Measurements from ENCODE around the gene MRPL54. TPM values are rescaled to one million over a fixed set of nuclear protein-coding genes. Genes with fewer than 3 reads are reported as not detected.

The MRPL54 gene
- polyA plus RNA-seq, 1 donor (not counting 4 experiments of a cell fraction or from before 2014, with no cell fraction given) = 27.0 TPM

DNA sequence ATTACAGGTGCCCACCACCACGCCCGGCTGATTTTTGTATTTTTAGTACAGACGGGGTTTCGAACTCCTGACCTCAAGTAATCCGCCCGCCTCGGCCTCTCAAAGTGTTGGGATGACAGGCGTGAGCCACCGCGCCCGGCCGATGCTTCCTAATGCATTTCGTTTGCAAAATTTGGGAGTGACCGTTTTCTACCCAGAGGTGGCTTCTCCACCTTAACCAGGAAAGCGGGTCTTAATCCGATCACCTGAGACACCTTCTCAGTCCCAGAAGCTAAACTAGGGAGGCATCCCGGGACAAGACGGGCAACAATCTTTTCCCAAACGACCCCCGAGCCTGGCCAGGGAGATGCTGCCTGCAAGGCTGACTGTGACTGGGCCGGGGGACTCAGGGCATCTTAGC, 38.5 kb downstream of the MRPL54 start:
- peaks cover 2% of the 10 kb centered on the region for H3K4me1 ChIP-seq (ENCODE audit: control insufficient read depth, extremely low read depth, insufficient read depth, low read length)

DNA sequence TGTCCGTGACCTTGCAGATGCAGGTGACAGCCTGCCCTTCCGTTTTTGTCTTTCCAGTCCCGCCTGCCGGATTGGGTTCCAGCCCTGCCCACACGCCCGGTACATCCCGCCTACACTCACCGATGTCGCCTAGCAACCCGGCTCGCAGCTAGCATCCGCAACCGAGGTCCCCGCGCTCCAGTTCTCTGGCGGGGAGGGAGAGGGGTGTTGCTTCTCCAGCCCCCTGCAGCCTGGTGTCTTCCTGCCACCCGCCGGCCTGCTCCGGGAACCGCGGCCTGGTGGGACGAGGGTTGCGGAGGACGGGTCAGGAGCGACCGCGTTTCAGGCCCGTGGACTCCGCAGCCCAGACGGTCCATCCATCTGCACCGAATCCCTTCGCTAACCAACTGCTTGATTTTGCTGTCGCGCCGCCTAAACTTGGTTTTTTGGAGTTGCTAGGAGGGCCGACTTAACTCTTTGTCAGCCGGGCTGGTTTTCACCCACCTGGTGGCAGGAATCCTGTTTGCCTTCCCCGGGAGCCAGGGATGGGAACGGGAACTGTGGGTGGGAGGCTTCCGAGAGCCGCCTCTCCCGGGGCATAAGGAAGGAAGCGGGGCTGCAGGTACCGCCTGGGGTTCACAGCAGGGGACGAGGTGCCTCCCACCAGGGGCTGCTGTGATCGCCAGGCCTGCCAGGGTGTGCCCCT, 39.1 kb downstream of the MRPL54 start:
- no peak overlapping the region for H3K27ac ChIP-seq (ENCODE audit: control insufficient read depth, insufficient read depth, low read length)
- H4K20me1 ChIP-seq (ENCODE audit: control insufficient read depth, extremely low read depth, insufficient read depth, low read length) = no peaks in the 10 kb centered on the region
- dilution Hi-C loops (cut with MboI; ENCODE audit: extremely low pct_ligation_motif_present, low sequenced_read_pairs) = no loop called here
- FAIRE-seq (no peak), DNase-seq (ENCODE audit: low read depth, low spot score) (no peak)
- peaks cover 2% of the 10 kb centered on the region for H3K4me1 ChIP-seq (ENCODE audit: control insufficient read depth, extremely low read depth, insufficient read depth, low read length)
- no peaks in the 10 kb centered on the region for H3K9me3 ChIP-seq (ENCODE audit: control insufficient read depth, low read depth, low read length)
- no peaks in the 10 kb centered on the region for H3K79me2 ChIP-seq (ENCODE audit: control insufficient read depth, insufficient read depth, low read length)
- peaks cover 30% of the 10 kb centered on the region for H3K27me3 ChIP-seq (ENCODE audit: control insufficient read depth, extremely low read depth, insufficient read depth, low read length)
- TF ChIP-seq, protein P1, sequence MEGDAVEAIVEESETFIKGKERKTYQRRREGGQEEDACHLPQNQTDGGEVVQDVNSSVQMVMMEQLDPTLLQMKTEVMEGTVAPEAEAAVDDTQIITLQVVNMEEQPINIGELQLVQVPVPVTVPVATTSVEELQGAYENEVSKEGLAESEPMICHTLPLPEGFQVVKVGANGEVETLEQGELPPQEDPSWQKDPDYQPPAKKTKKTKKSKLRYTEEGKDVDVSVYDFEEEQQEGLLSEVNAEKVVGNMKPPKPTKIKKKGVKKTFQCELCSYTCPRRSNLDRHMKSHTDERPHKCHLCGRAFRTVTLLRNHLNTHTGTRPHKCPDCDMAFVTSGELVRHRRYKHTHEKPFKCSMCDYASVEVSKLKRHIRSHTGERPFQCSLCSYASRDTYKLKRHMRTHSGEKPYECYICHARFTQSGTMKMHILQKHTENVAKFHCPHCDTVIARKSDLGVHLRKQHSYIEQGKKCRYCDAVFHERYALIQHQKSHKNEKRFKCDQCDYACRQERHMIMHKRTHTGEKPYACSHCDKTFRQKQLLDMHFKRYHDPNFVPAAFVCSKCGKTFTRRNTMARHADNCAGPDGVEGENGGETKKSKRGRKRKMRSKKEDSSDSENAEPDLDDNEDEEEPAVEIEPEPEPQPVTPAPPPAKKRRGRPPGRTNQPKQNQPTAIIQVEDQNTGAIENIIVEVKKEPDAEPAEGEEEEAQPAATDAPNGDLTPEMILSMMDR (optimal IDR thresholded peaks at IDR 0.05 in 1 of 3, IDR thresholded peaks at IDR 0.05 in 1 of 3, conservative IDR thresholded peaks at IDR 0.05 in 1 of 3; ENCODE audit: extremely low read depth in 1 of 3, insufficient read depth in 2 of 3, low read length in 3 of 3) = peak in 1 of 3 experiments; percentile 27
- TF ChIP-seq EZH2 (IDR thresholded peaks at IDR 0.05; ENCODE audit: low read length) = peak; percentile 84
- no peak overlapping the region for H3K4me3 ChIP-seq (ENCODE audit: control insufficient read depth in 2 of 3, extremely low read depth in 1 of 3, insufficient read depth in 2 of 3, low read depth in 1 of 3, low read length in 3 of 3)
- H3K4me2 ChIP-seq (ENCODE audit: control insufficient read depth, extremely low read depth, insufficient read depth, low read depth, low read length) = peak overlapping the region; percentile 10
- H3K9ac ChIP-seq (ENCODE audit: control insufficient read depth, extremely low read depth, insufficient read depth, low read length) = no peak overlapping the region
- H2AFZ ChIP-seq (ENCODE audit: control insufficient read depth, low read length) = no peak overlapping the region
- H3K9me1 ChIP-seq (ENCODE audit: control insufficient read depth, extremely low read depth, insufficient read depth, low read length) = no peaks in the 10 kb centered on the region
- H3K36me3 ChIP-seq (ENCODE audit: control insufficient read depth in 2 of 2, extremely low read depth in 1 of 2, insufficient read depth in 2 of 2, low read length in 2 of 2) = no peaks in the 10 kb centered on the region

More for the DNA sequence above, 38.5 kb downstream of the MRPL54 start:
- Histone ChIP-seq H3K9me1 (ENCODE audit: control insufficient read depth, extremely low read depth, insufficient read depth, low read length) (no peaks in the 10 kb centered on the region), H3K27me3 (ENCODE audit: control insufficient read depth, extremely low read depth, insufficient read depth, low read length) (peaks cover 30% of the 10 kb centered on the region), H2AFZ (ENCODE audit: control insufficient read depth, low read length) (no peak overlapping the region), H3K36me3 (ENCODE audit: control insufficient read depth in 2 of 2, extremely low read depth in 1 of 2, insufficient read depth in 2 of 2, low read length in 2 of 2) (no peaks in the 10 kb centered on the region), H3K79me2 (ENCODE audit: control insufficient read depth, insufficient read depth, low read length) (no peaks in the 10 kb centered on the region), H3K4me2 (ENCODE audit: control insufficient read depth, extremely low read depth, insufficient read depth, low read depth, low read length) (peak overlapping the region; percentile 10), H4K20me1 (ENCODE audit: control insufficient read depth, extremely low read depth, insufficient read depth, low read length) (no peaks in the 10 kb centered on the region), H3K4me3 (ENCODE audit: control insufficient read depth in 2 of 3, extremely low read depth in 1 of 3, insufficient read depth in 2 of 3, low read depth in 1 of 3, low read length in 3 of 3) (no peak overlapping the region), H3K9me3 (ENCODE audit: control insufficient read depth, low read depth, low read length) (peaks cover 2% of the 10 kb centered on the region), H3K9ac (ENCODE audit: control insufficient read depth, extremely low read depth, insufficient read depth, low read length) (no peak overlapping the region), H3K27ac (ENCODE audit: control insufficient read depth, insufficient read depth, low read length) (no peak overlapping the region)
- dilution Hi-C loops (cut with MboI; ENCODE audit: extremely low pct_ligation_motif_present, low sequenced_read_pairs) = no loop called here
- DNase-seq (ENCODE audit: low read depth, low spot score) (no peak), FAIRE-seq (no peak)
- TF ChIP-seq, protein P1 (optimal IDR thresholded peaks at IDR 0.05 in 1 of 3, IDR thresholded peaks at IDR 0.05 in 1 of 3, conservative IDR thresholded peaks at IDR 0.05 in 1 of 3; ENCODE audit: extremely low read depth in 1 of 3, insufficient read depth in 2 of 3, low read length in 3 of 3) = no peak
- TF ChIP-seq EZH2 (IDR thresholded peaks at IDR 0.05; ENCODE audit: low read length) = no peak

Measured in keratinocyte (primary cell).